ENCODE data around the gene MAGI2.
"Not testable (repeated sequence)": the region's sequence is repeated elsewhere in the genome, so short reads cannot be mapped to it uniquely, and the experiment has no call there.

Gene MAGI2

DNA sequence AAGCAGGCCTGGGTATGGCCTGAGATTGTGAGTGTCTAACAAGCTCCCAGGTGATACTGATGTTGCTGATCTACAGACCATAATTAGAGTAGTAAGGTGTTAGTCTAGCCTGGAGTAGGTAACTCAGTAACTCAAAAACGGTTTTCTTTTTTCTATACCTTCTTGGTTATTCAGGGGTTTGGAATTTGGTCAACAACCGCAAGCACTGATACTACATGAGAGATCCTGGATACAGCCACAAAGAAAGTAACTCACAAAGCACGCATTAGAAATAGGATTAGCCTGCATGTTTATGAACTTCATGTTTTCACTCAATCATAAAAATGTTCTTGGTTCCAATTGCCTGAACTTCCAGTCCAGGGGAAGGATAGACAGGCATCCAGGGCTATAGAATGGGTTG lies 803.5 kb downstream of the MAGI2 start:
- no peak for DNase-seq (ENCODE audit: low read depth in 2 of 2)

DNA sequence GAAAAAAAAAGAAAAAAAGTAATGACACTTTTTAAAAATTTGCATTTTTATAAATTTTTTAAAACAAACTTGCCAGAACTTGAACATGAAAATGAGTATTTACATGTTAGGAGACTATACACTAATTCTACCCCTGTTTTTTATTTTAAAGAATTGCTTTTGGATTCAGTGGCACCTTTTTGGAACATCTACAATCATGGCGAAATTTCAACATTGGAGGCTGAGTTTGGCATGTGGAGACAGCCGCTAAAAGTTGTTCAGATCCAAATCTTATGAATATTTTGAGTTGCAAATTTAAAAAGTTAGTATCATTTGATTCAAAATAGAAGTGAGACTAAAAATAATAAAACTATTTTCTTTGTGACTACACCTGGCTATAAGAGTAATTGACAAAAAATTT lies 804.2 kb downstream of the MAGI2 start:
- no peak for DNase-seq (ENCODE audit: low read depth in 2 of 2)

DNA sequence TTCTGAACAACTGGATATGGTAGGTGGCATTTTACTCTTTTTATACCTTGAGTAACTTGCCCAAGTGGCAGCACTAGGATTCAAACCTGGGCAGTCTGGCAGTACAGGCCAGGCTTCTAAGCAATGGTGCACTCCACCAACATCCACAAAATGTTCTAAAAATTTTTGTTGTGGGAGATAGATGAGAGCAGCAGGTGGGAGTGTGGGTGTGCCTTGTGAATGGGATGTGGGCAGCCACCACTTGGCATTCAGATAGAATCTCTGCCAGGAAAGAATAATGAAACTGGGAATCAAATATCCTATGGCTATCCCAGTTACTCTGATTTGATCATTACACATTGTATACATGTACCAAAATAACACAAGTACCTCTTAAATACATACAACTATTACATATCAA lies 810.7 kb downstream of the MAGI2 start:
- DNase-seq (ENCODE audit: low read depth in 2 of 2): no peak

DNA sequence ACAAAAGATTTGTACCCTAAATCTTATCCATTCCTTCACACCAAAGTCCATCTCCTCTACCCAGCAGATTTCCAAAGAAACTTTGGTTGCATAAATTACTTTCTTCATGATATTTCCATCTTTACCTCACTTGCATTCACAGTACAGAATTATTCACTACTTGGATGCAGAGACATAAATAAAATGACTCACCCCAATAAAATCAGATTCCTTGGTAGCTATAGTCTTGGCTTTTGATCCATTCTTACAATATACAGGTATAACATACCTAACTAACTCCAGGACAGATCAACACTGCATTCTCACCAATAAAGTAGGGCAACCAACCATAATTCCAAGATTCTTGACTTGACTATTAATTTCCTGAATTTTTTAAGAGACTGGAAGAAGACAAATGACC lies 815.1 kb downstream of the MAGI2 start:
- DNase-seq (ENCODE audit: low read depth in 2 of 2): no peak

DNA sequence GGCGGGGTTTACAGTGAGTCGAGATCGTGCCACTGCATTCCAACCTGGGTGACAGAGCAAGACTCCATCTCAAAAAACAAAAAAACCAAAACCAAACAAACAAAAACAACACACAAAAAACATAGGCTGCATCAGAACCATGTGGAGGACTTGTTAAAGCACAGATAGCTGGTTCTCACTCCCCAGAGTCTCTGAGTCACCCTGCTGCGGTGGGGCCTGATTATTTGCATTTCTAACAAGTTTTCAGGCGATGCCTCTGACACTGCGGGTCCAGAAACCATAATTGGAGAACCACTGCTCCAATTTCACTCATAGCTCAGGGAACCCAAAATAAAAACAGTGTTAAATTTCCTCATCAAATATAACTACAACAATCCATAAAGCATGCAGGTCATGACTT lies 816.7 kb downstream of the MAGI2 start:
- no peak for DNase-seq (ENCODE audit: low read depth in 2 of 2)

DNA sequence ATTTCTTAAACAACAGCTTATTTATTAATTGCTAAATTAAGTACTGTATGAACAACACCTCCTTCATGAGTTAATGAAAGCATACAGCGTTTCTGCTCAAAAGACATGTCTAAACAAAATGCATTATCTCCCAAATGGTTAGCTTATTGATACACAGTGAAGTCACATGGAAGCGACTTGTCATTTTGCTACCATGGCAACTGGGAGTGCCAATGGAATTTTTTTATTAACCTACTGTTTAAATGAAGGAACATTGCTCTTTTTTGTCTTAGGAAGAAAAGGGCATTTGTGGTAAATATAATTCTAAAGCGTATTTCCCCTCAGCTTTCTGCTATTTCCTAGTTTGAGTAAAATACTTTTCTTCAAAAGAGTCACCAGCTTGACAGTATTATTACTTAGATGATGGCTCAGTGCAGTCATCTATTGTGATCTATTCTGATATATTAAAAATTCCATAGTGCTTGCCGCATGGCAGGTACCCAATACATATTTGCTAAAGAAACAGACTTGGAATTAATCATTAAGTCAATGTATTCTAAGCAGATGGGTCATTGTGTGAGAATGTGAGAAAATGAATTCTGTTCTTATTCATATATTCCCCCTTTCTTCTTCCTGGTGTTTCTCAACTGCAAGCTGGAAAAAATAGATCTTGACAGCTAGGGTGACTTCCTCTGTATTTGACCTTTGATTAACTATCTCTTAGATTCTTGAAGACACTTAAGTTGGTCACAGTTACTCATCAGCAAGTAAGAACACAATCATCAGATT lies 818.3 kb downstream of the MAGI2 start:
- DNase-seq (ENCODE audit: low read depth in 2 of 2): no peak

DNA sequence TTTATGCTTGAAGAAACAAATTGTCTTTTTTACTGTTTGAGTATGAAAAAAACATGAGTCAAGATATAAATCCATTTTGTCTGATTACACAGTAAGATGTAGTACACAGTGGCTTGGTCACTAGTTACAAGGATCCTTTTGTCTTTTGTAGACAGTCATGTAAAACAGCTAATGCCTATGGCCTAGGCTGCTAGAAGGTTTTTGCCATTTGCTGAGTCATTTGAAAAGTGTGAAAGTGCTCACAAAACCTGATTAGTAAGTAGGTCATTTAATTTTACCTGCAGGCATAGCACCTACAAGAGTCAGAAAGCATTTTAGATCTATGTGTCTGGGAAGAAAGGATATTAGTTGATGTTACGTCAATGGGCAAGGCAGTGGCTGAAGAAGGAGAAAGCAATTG lies 819.4 kb downstream of the MAGI2 start:
- no peak for DNase-seq (ENCODE audit: low read depth in 2 of 2)

DNA sequence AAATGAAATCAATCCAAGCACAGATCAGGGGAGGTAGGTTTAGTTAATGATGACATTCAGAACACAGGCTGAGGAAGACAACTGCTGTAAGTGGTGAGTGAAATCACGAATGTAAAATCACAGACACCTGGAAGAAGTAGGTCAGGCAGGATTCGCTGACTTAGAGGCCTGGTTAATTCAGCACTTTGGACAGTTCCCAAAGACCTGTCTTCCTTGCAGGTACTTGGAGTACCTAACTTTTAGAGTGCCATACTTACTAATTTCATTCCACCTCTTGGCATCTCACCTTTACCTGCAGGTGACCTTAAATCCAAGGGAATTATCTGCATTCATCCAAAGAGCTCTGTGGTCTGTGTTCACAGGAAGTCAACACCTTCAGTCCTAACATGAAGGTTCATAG lies 832.5 kb downstream of the MAGI2 start:
- no peak for DNase-seq (ENCODE audit: low read depth in 2 of 2)

DNA sequence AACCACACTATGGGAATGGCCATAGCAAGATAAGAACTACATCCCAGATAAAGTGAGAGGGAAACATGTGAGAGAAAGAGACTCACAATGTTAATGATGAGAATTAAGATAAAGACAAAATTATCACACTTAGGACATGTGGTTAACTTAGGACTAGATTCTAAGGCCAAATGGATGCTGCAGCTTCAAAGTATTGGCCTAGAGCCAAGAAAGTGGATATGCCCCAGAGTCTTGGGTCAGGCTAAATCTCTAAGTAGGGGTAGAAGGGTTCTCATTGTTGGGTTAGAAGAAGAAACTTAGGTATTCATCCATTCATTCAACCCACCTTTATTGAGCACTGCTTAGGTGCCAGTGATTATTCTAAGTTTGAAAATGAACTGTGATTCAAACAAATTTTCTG lies 836.9 kb downstream of the MAGI2 start:
- no peak for DNase-seq (ENCODE audit: low read depth in 2 of 2)

DNA sequence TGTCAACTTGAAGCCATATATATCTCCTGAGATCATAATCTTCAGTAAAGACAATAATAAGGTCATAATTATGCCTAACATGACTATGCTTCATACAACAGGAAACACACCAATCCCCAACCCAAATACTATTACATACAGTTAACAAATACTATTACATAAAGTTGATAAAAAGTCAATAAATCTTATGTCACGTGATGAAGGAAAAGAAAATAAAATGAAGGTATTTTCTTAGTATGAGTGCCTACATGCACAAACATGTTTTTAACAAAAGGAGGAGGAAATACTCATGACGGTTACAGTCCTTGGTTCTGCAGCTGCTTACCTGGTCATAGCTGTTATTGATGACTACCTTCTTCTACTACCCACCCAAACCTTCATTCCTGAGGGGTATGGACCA lies 844.2 kb downstream of the MAGI2 start:
- no peak for DNase-seq (ENCODE audit: low read depth in 2 of 2)

DNA sequence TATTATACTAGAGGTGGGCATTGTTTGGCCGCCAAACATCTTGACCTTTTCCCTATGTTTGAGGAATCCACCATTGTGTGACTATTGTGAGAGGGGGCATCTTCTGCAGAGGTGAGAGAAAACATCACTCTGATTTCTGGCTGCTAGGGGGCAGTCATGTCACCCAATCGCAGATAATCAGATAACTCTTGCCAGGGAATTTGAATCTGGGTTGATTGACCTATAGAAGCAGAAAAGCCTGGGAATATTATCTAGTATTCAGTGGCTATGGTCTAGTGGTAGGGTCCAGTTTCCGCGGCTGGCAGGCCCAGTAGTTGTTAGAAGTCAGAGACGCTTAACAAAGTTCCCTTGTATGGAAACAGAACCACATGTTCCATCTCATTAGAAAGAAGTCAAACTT lies 846.4 kb downstream of the MAGI2 start:
- DNase-seq (ENCODE audit: low read depth in 2 of 2): no peak

DNA sequence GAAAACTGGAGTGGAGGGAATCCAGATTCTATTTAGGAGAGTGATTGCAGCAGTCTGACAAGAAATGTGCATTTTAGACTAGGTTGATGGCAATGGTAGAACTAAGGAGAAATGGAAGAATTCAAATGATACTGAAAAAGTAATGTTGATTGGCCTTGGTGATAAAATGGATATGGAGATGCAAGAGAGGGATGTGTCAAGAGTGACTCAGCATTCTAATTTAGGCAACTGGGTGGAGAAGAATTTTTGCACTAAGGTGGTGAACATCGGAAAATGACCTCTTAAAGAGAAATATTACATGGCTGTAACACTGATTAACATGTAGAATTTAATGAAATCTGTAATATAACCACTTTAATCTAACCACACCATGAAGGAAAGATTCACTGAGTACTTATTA lies 848.3 kb downstream of the MAGI2 start:
- DNase-seq (ENCODE audit: low read depth in 2 of 2): peak in 1 of 2 experiments; percentile 0

DNA sequence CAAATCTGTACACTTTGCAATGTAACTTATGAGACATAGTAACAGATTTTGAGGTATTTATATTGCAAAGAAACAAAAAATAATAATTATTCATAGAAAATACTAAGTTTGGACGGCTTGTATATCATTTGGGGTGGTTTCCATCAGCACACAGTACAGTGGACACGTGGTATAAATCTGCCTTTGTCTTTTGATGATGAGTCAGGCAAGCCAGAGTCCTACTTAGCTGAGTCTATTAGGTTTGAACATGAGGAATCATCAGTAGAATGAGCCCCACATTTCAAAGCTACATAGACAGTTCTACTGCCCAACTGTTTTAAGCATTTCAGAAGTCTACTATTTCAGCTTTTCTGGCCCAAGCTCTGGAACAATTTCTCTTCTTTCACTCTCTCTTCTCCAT lies 851.7 kb downstream of the MAGI2 start:
- no peak for DNase-seq (ENCODE audit: low read depth in 2 of 2)

DNA sequence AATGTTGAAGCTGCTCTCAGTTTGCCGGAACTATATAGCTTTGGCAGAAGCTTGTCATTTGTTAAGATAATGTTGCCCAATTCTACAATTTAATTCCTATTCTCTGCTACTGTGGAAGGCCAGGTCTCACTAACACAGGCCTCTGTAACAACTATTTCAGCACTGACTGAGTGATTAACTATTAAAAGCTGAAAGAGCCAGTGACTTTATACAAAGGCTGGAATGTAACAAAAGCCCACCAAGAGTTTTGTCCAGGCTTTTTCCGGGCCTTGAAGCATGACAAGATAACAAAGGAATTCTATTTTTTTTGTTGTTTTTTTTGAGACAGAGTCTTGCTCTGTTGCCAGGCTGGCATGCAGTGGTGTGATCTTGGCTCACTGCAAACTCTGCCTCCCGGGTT lies 859.3 kb downstream of the MAGI2 start:
- DNase-seq (ENCODE audit: low read depth in 2 of 2): no peak

DNA sequence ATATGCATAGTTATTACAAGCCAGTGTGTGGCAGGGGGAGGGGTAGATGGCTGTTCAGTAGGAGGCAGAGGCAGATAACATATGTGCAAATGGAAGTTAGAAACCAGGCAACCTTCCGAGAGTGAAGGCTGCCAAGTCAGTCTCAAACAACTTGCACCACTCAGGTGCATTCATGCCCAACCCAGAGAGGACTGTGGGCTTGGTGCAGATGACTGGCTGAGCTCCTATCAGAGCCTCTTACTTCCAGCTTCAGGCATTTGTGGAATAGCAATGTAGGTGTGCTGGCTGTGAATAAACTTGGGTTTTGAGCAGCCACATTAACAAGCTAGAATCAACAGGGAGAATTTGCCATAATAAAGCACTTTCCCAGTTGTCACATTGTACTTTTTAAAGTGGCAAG lies 865.1 kb downstream of the MAGI2 start:
- no peak for DNase-seq (ENCODE audit: low read depth in 2 of 2)

DNA sequence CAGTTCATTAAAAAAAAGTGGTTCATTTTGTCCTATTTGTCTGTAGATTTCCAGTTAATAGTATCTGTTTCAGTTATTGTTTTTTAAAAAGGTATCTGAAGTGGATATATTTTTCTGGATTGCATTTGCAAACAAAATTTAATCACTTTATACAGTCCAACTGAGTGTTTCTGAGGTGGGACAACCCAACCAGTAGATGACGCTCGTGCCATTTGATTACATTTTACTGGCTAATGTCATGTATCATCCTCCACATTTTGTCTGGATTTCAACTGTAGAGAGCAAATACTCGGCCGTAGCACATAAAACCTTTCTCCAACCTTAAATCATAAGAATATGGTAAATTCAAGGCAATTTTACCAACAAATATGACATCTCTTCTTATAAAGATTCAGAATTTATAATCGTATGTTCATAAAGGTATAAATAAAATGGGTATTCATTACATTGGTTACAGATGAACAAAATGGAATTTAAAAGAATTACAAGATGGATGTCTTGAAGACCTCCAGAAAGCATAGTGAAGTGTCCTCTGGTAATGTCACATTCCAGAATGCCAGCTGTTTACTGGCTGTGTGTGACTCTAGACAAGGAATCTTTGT lies 865.9 kb downstream of the MAGI2 start:
- no peak for DNase-seq (ENCODE audit: low read depth in 2 of 2)

DNA sequence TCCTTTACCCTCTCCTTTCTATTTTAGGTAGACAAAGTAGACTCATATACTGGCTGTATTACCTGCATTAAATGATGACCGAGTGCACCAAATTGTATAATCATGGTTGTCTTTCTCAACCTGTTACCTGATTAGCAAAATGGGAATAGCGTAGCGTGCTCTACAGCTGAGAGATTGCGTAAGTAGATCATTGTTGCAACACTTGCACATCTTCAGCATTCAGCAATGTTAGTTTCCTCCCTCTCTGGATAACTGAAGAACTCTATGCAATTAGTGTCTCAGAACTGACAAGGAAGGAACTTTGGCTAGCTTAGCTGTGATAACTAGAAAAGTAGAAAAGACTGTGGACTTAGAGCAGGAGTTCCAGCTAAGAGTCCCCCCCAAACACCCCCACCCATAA lies 867.5 kb downstream of the MAGI2 start:
- DNase-seq (ENCODE audit: low read depth in 2 of 2): no peak

DNA sequence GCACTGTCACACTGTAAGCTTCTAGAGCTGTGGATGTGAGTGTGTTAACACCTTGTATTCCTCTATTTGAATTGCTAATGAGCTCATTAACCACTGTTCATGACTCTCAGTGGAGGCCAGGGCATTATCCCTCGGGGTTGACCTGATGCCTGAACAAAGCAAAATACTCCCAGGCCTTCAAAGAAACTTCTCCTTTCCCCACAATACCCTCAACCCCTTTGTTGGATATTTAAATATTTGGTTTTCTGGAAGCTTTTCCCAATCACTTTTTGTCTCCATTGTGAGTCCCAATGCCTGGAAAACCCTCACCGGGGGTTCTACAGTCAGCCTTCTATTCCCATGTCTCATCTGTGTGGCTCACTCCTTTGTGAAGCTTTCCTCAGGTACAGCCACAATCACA lies 874.8 kb downstream of the MAGI2 start:
- DNase-seq (ENCODE audit: low read depth in 2 of 2): no peak

DNA sequence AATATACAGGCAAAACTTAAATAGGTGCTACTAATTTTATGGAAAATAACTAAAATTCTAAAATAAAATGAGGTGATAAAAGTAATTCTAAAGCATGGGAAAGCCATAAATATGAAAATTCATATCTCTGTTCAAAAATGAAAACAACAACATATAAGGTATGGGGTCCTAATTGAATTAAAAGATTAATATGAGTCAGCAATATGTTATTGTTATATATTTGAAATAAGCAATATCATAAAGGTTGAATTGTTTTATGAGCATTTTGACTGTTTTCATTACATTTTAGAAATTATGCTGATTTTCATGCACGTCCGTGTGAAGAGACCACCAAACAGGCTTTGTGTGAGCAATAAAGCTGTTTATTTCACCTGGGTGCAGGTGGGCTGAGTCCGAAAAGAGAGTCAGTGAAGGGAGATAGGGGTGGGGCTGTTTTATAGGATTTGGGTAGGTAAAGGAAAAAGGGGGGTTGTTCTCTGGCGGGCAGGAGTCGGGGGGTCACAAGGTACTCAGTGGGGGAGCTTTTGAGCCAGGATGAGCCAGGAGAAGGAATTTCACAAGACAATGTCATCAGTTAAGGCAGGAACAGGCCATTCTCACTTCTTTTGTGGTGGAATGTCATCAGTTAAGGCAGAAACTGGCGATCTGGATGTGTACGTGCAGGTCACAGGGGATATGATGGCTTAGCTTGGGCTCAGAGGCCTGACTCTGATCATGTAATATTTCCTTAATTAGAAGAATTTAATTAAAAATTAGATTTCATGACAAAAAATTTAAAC lies 876.1 kb downstream of the MAGI2 start:
- DNase-seq (ENCODE audit: low read depth in 2 of 2): not testable (repeated sequence)

DNA sequence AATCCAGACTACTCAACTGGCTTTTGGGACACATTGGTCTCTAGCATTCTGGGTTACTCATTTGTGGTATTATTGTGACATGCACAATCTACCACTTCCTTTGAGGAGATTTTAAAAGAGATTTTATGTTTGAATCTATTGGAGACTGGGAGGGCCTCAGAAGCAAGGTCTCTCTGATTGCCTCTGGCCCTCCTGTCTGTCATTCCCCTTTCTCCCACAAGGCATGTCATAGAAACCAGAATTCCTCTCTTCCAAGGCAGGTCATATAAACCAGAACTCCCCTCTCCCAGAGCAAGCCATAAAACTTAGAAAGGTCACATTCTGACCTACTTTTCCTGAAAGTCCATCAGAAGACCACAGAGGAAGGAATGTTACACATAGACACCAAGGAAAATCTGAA lies 877.2 kb downstream of the MAGI2 start:
- no peak for DNase-seq (ENCODE audit: low read depth in 2 of 2)

DNA sequence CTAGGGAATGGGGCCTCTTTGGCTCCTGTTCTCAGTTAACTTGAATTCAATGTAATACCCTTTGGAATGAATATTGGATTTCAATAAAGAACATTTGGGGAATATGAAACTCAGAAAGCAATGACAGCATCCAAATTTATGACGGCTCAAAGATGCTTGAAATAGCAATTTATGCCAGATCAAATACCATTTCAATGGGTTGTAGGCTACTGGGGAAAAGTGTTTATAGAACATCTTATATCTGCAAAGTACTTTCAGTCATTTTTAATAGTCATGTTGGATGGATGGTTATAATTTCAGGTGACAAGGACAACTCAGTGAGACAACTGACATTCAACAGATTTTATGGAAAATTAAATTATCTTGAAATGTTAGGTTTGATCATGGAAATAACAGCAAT lies 882.2 kb downstream of the MAGI2 start:
- no peak for DNase-seq (ENCODE audit: low read depth in 2 of 2)

DNA sequence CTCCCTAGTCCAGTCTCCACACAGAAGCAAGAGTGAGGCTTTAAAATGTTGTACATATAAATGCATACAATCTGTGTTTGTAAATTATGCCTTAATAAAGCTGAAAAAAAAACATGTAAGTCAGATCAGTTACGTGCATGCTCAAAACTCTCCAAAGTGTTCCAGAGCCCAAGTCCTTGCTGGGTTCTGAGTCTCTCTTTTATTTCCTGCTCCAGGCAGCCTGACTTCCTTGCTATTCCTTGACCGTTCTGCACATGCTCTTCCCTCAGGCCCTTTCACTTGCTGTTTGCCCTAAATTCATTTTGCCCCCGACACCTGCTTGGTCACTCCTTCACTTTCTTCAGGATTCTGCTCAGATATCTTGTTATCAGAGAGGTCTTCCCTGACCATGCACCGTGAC lies 884.8 kb downstream of the MAGI2 start:
- no peak for DNase-seq (ENCODE audit: low read depth in 2 of 2)

DNA sequence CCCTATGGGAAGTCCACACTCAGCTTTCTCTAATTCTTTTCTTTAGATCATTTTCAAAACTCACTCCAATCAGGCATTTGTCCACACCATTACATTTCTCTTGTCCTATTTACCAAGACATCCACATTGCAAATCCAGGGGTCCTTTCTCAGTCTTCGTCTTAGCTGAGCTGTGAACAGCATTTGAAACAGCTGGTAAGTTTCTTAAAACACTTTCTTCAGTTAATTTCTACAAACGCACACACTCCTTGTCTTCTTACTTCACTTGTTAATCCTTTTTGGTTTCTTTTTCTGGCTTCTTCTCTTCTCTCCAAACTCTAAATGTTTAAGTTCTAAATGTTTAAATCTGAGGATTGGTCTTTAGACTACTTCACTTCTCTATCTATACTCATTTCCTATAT lies 885.6 kb downstream of the MAGI2 start:
- DNase-seq (ENCODE audit: low read depth in 2 of 2): no peak
